Medulla oblongata (tissue), 1 donor: ENCODE data around the gene SP100.

ENCODE experiments used
- DNase-seq: peaks from one replicate; pipeline ENCODE4 v3.0.0-alpha.2; 2015; ENCODE audit errors: extremely low spot score

The SP100 gene

DNA sequence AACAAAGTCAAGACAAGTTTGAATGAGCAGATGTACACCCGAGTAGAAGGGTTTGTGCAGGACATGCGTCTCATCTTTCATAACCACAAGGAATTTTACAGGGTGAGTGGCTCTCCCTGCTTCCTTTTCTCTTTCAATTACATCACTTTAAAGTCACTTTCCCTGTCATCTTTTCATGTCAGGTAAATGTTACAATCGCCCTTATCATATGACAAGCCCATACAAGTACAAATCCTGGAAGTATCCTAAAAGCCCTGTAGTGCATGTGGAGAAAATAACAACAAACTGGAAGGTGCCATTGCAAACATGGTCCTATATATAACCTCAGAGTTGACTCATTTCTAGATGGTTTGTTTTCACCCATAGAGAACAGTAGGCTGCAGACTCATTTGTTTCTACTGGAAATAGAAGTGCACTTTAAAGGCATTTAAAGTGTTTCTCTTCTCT lies 126.0 kb downstream of the SP100 start:
- no peak for DNase-seq

DNA sequence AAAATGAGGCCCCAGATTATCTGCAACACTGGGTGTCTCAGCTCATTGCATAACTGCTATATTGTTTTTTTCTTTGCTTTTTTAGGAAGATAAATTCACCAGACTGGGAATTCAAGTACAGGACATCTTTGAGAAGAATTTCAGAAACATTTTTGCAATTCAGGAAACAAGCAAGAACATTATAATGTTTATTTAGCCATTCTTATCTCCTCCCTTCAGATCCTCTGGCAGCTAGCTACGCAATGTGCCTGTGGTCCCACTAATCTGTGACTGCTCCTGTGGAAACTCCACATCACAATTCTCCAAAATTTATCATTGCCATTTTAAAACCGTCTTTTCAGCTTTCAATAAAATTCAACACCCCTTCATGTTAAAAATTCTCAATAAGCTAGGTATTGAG lies 126.8 kb downstream of the SP100 start:
- DNase-seq = no peak

- no peak for DNase-seq
Observed at GRCh38 chr2:230552181-230552580, 136.2 kb downstream of the SP100 start.

- no peak for DNase-seq
Observed at GRCh38 chr2:230557065-230557464, 141.1 kb downstream of the SP100 start.

GRCh38 chr2:230564805-230565779 lies 149.1 kb downstream of the SP100 start:
- DNase-seq = peak; percentile 11

- DNase-seq = no peak
Observed at GRCh38 chr2:230569298-230569697, 153.3 kb downstream of the SP100 start.

GRCh38 chr2:230570987-230571386 lies 155.0 kb downstream of the SP100 start:
- no peak for DNase-seq

DNA sequence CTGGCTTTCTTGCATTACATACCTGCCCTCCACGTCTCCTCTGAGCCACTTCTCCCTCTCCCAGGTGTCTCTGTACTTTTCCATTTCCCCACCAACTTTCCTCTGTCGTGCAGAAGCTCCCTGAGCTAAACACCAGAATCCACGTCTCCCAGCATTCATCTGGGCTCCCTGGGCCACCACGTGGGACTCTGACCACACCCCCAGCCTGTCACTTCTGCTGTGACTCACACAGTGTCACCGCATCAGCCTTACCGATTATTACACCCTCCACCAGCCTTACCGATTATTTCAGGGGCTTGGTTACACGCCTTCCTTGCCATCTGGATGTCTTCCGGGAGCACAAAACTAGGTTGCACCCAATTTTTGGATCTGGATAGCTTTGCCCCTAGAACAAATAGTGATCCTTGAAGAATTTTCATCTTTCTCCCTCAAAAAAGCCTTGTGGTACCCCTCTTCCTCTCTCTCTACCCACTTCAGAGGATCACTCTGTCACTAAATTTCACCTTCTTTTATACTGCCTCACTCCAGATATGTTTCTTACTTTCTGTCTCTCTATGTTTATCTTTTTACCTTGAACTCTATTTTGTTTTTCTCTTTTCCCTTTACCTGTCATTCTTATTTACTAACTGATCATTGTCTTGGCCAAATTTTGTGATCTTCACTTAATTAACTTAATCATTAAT lies 159.8 kb downstream of the SP100 start:
- DNase-seq = no peak

- no peak for DNase-seq
Observed at GRCh38 chr2:230577114-230577513, 161.1 kb downstream of the SP100 start.

- no peak for DNase-seq
Observed at GRCh38 chr2:230578106-230578505, 162.1 kb downstream of the SP100 start.

DNA sequence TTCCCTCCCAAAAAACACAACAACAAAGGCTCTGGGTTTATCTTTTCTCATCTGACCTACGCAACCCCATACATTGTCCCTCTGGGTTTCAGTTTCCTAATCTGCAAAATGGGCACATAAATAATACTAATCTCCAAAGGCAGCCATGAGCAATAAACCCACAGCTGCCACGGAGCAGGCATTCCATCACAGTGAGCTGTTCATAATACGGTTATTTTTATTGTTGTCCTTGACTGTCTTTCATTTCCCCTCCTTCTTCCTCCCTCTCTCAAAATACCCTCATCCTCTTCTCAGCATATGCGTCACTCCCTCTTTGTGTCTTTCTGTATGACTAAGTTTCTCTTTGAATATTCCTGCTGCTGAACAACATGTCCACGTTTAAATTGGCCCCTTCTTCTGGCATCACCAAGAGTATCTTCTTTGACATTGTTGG lies 166.9 kb downstream of the SP100 start:
- no peak for DNase-seq

DNA sequence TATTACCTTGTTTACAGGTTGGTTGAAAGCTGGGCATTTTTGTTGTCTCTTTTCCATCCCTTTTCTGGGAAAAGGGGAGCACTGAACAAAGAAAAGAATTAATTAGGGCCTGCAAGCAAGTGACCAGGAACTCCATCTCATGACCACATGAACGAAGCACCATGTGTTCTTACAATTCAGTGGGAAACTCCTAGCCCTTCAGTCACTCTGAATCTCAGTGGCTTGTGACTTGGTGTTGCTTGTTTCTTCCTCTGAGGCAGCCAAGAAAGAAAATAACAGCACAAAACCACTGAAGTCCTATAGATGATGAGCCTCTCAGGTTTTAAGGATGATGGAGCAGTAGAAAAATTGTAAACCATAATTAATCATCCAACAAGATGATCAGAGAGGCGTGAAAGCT lies 167.6 kb downstream of the SP100 start:
- DNase-seq = no peak

DNA sequence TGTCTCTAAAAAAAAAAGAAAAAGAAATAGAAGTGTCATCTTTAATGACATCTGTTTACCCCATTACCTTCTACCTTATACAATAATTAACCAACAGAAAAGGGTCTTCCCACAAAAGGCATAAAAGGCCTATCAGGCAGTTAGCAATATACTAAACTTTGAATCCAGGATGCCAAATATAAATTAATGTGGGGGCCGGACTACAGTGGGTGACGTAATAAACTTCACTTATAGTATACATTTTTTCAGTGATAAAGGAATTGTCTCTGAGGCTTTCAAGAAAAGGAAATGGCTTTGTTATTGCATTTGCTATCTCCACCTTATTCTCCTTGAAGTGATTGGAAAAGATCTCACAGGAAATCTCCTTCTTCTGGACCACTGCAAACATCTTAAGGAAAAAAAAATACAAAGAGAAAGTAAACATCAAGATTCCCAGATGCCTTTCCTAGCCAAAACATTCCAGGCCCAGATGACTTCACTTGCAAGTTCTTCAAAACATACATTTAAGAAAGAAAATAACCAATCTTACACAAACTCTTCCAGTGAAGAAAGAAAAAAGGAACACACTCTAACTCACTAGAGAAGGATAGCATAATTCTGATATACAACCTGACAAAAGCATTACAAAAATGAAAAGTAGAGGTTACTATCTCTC lies 170.5 kb downstream of the SP100 start:
- no peak for DNase-seq

DNA sequence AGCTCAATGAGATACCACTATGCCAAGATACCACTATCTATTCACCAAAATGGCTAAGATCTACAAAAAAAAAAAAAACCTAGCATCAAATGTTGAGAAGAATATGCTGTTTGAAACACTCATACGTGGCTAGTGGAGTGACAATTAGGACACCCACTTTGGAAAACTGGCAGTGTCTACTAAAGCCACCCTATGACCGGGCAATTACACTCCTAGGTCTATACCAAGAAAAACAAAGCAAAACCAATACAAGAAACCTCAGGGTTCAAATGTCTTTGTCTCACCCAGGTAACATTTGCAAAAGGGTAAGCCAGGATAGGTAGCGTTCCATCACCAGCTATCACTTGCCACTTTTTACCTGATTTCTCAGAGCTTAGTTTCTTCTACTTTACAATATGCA lies 173.0 kb downstream of the SP100 start:
- no peak for DNase-seq

DNA sequence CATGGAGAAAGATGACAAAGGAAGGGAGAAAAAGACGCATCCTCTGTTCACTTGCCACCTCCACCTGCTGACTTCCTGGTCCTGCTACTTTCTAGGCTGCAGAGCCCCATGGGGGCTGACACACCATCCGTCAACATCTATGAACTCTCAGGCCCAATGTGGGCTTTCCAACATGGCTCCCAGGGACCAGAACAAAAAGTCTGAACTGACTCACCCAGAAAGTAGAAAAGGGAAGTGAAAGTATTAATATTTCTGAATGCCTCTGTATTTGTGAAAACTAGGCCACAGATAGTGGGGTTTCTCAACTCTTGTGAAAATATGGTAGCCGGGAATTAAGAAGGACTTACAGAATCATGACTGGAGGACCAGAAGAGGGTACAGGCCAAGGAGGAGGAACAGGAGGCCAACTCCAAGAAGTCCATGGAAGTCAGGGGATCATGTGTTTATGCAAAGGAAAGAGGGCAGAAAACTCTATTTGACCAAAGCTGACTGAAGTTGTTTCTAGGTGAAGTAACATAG lies 173.6 kb downstream of the SP100 start:
- DNase-seq = no peak

- DNase-seq = no peak
Observed at GRCh38 chr2:230590333-230590732, 174.3 kb downstream of the SP100 start.

DNA sequence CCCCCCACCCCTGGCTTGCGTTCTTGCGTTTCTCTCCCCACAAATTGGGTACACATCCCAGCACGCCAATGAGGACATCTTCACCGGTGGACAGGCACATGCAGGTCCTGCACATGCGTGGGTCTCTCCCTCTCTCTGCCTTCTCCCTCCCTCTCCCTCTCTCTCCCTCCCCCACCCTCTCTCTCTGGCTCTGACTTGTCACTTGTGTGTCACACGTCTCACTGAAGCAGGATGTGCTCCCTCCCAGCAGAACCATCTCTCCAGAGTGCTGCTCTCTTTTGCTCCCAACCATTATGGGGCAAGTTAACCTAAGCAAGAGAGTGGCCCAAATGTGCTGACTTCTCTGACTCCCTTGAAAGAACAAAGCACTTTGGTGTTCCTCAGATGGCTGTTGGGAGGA lies 175.8 kb downstream of the SP100 start:
- DNase-seq = no peak

- DNase-seq = no peak
Observed at GRCh38 chr2:230592775-230593174, 176.8 kb downstream of the SP100 start.
